HUES6 (cell line): ENCODE data around the gene SLC12A7.
"Not testable (repeated sequence)": the region's sequence is repeated elsewhere in the genome, so short reads cannot be mapped to it uniquely, and the experiment has no call there.

Experiments used
- H3K27ac ChIP-seq: 2 replicates; pipeline ENCODE4 v1.7.0; 2013; ENCODE audit warnings: low read depth, mild to moderate bottlenecking, low read length, inconsistent platforms
- H3K27me3 ChIP-seq: 2 replicates; pipeline ENCODE4 v1.6.1; 2013; ENCODE audit warnings: low read length; ENCODE audit not compliant: control insufficient read depth, insufficient read depth
- H3K36me3 ChIP-seq: 2 replicates; pipeline ENCODE4 v1.6.1; 2013; ENCODE audit warnings: low read length; ENCODE audit not compliant: control insufficient read depth, insufficient read depth
- H3K4me1 ChIP-seq: 2 replicates; pipeline ENCODE4 v1.6.1; 2013; ENCODE audit warnings: low read length; ENCODE audit not compliant: control insufficient read depth, insufficient read depth
- H3K4me3 ChIP-seq: 2 replicates; pipeline ENCODE4 v1.5.1; 2013; ENCODE audit warnings: low read depth, low read length
- H3K9ac ChIP-seq: one replicate; pipeline ENCODE4 v1.6.1; 2013; ENCODE audit warnings: mild to moderate bottlenecking, low read length
- H3K9me3 ChIP-seq: 2 replicates; pipeline ENCODE4 v1.6.1; 2013; ENCODE audit warnings: low read depth, low read length; ENCODE audit not compliant: control insufficient read depth, insufficient read depth

SLC12A7 gene

GRCh38 chr5:1065143-1065750 is 46.6 kb downstream of the SLC12A7 start:
- Histone ChIP-seq H3K4me1 (no peaks in the 10 kb centered on the region; the same call in 1 of the 2 replicates), H3K9ac (no peak overlapping the region), H3K27me3 (no peaks in the 10 kb centered on the region), H3K27ac (no peak overlapping the region), H3K36me3 (peaks cover 47% of the 10 kb centered on the region), H3K4me3 (no peak overlapping the region), H3K9me3 (no peaks in the 10 kb centered on the region)

- no peak overlapping the region for H3K4me3 ChIP-seq
- no peaks in the 10 kb centered on the region for H3K27me3 ChIP-seq
- H3K4me1 ChIP-seq = no peaks in the 10 kb centered on the region; the same call in 1 of the 2 replicates
- H3K27ac ChIP-seq = no peak overlapping the region
- no peak overlapping the region for H3K9ac ChIP-seq
- no peaks in the 10 kb centered on the region for H3K9me3 ChIP-seq
- peaks cover 53% of the 10 kb centered on the region for H3K36me3 ChIP-seq
These were observed 47.3 kb downstream of the SLC12A7 start for GRCh38 chr5:1064383-1065142.

GRCh38 chr5:1063661-1064382 is 48.0 kb downstream of the SLC12A7 start:
- H3K9ac ChIP-seq = no peak overlapping the region
- H3K4me3 ChIP-seq = no peak overlapping the region
- H3K36me3 ChIP-seq = peaks cover 55% of the 10 kb centered on the region
- no peaks in the 10 kb centered on the region; the same call in 1 of the 2 replicates for H3K4me1 ChIP-seq
- H3K27me3 ChIP-seq = no peaks in the 10 kb centered on the region
- H3K9me3 ChIP-seq = no peaks in the 10 kb centered on the region
- H3K27ac ChIP-seq = no peak overlapping the region

- no peaks in the 10 kb centered on the region for H3K9me3 ChIP-seq
- H3K9ac ChIP-seq = no peak overlapping the region
- no peak overlapping the region for H3K4me3 ChIP-seq
- no peaks in the 10 kb centered on the region for H3K27me3 ChIP-seq
- no peaks in the 10 kb centered on the region for H3K4me1 ChIP-seq
- H3K36me3 ChIP-seq = peaks cover 55% of the 10 kb centered on the region
- no peak overlapping the region for H3K27ac ChIP-seq
These were observed 48.9 kb downstream of the SLC12A7 start for GRCh38 chr5:1062761-1063568.

GRCh38 chr5:1061916-1062315 is 49.9 kb downstream of the SLC12A7 start:
- Histone ChIP-seq H3K27me3 (no peaks in the 10 kb centered on the region), H3K9me3 (no peaks in the 10 kb centered on the region), H3K4me3 (no peak overlapping the region), H3K4me1 (no peaks in the 10 kb centered on the region), H3K9ac (no peak overlapping the region), H3K36me3 (peaks cover 64% of the 10 kb centered on the region), H3K27ac (0 out of 2 replicates have a peak overlapping the region, but pooled peaks have one; percentile 47)

GRCh38 chr5:1061292-1061691 is 50.6 kb downstream of the SLC12A7 start:
- not testable (repeated sequence) for H3K27ac ChIP-seq, H3K9me3 ChIP-seq, H3K27me3 ChIP-seq, H3K4me1 ChIP-seq, H3K9ac ChIP-seq, H3K4me3 ChIP-seq
- peaks cover 64% of the 10 kb centered on the region for H3K36me3 ChIP-seq

- peaks cover 67% of the 10 kb centered on the region for H3K36me3 ChIP-seq
- H3K4me1 ChIP-seq = no peaks in the 10 kb centered on the region
- H3K27me3 ChIP-seq = no peaks in the 10 kb centered on the region
- no peak overlapping the region for H3K27ac ChIP-seq
- H3K9me3 ChIP-seq = no peaks in the 10 kb centered on the region
- H3K9ac ChIP-seq = no peak overlapping the region
- no peak overlapping the region for H3K4me3 ChIP-seq
These were observed 51.3 kb downstream of the SLC12A7 start for GRCh38 chr5:1060535-1060981.

GRCh38 chr5:1059884-1060263 is 52.0 kb downstream of the SLC12A7 start:
- no peaks in the 10 kb centered on the region for H3K9me3 ChIP-seq
- H3K9ac ChIP-seq = no peak overlapping the region
- H3K36me3 ChIP-seq = peaks cover 67% of the 10 kb centered on the region
- H3K4me1 ChIP-seq = no peaks in the 10 kb centered on the region
- H3K4me3 ChIP-seq = no peak overlapping the region
- H3K27ac ChIP-seq = no peak overlapping the region
- H3K27me3 ChIP-seq = no peaks in the 10 kb centered on the region

GRCh38 chr5:1058988-1059883 is 52.6 kb downstream of the SLC12A7 start:
- no peak overlapping the region for H3K27ac ChIP-seq
- H3K9me3 ChIP-seq = no peaks in the 10 kb centered on the region
- peaks cover 62% of the 10 kb centered on the region for H3K36me3 ChIP-seq
- H3K4me3 ChIP-seq = no peak overlapping the region
- no peak overlapping the region for H3K9ac ChIP-seq
- H3K27me3 ChIP-seq = no peaks in the 10 kb centered on the region
- no peaks in the 10 kb centered on the region for H3K4me1 ChIP-seq
